Measurements from ENCODE around the gene UFC1. TPM values are rescaled to one million over a fixed set of nuclear protein-coding genes. Genes with fewer than 3 reads are reported as not detected.
A peak's percentile ranks its signal among the peaks of the same experiment; 100 is the strongest.

The UFC1 gene
- total and polyA plus RNA-seq, 2 experiments from 2014 or later: 57.5 to 77.0 TPM

DNA sequence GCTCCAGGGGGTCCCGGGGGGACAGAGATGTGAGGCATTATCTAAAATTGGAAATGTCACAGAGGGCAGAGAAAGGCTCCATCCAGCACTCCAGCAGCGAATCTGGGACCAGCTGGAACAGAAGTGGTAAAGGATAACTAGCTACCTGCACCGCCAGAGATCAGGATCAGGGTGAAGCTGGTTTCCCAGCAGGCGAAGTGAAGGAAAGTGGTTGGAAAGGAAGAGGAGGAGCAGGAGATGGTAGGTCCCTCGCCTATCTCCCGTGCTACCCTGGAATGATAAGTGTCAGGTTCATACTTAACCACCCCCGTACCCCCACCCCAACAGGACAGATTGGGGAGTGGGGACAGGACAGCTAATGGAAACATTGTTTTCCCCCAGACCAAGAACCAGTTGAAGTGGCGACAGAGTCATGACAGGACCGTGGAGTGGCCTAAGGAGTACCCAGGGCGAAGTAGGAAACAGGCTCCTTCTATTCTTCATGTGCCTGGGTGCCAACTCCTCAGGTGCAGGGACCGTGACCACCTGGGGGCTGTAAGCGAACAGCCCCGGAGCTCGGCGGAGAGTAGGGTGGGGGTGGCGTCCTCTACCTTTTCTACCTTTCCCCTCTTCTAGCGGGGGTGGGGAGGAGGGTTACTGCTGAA is 22.8 kb downstream of the UFC1 start (continued):
- TF ChIP-seq, protein P1, sequence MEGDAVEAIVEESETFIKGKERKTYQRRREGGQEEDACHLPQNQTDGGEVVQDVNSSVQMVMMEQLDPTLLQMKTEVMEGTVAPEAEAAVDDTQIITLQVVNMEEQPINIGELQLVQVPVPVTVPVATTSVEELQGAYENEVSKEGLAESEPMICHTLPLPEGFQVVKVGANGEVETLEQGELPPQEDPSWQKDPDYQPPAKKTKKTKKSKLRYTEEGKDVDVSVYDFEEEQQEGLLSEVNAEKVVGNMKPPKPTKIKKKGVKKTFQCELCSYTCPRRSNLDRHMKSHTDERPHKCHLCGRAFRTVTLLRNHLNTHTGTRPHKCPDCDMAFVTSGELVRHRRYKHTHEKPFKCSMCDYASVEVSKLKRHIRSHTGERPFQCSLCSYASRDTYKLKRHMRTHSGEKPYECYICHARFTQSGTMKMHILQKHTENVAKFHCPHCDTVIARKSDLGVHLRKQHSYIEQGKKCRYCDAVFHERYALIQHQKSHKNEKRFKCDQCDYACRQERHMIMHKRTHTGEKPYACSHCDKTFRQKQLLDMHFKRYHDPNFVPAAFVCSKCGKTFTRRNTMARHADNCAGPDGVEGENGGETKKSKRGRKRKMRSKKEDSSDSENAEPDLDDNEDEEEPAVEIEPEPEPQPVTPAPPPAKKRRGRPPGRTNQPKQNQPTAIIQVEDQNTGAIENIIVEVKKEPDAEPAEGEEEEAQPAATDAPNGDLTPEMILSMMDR (conservative IDR thresholded peaks at IDR 0.05; ENCODE audit: low read depth in 2 of 2): no peak
- TF ChIP-seq EZH2 (IDR thresholded peaks at IDR 0.05; ENCODE audit: low read depth, unreplicated experiment): no peak

DNA sequence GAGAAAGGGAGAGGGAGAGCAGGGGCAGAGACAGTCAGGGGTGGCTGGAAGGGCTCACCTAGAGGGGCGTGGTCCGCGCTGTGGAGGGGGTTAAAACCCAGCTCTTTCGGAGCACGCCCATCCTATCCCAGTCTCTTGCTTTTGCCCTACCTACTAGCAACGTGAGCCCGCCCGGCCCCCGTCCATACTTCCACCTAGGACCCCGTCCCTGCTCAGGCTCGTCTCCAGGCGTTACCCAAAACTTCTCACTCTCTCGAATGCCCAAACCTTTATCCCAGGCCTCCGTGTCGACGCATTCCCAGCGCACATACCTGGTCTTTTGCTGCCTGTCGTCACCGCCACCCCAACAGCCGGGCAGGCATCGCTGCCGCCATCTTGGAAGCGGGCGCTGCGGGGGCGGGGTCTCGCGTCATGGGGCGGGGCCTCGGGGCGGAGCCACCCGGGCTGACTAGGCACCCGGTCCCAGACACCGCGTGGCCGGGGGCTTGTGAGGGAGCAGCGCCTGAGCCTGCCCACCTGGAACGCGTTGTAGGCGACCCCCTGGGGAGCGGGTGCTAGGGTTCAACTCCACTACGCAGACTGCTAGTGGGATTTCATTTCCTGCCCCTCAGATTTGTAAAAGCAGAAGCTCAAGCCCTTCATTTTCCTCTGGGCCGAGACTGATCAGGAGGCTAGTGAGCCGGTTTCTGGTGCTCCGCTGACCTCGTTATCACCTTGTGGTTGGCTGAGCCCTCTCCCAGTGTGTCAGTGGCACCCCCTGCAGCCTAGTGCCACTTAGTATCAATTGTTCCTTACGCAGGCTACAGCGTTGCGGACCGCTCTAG is 23.5 kb downstream of the UFC1 start, which contains the start of gene B4GALT3:
TSS of gene B4GALT3 (minus strand) at position 396 of the 824 bp plus-strand sequence. CDS start 1,447 bp downstream, outside the sequence.
- DNase-seq (ENCODE audit: low spot score) (peak; percentile 92), ATAC-seq (peak; percentile 92)
- Mint-ChIP-seq H3K36me3 (ENCODE audit: low read depth) (peaks cover 32% of the 10 kb centered on the region), H3K4me1 (peaks cover 15% of the 10 kb centered on the region), H3K27ac (peak within 1 kb of the TSS; percentile 99), H3K9me3 (no peaks in the 10 kb centered on the region), H3K4me3 (peak within 1 kb of the TSS; percentile 98), H3K27me3 (ENCODE audit: insufficient read depth, low read depth, poor library complexity) (peaks cover 4% of the 10 kb centered on the region)
- peaks cover 6% of the 10 kb centered on the region; the same call in 1 of the 2 replicates for H4K20me1 ChIP-seq (replicated peaks; ENCODE audit: insufficient read depth)
- no peaks in the 10 kb centered on the region for H3K27me3 ChIP-seq (ENCODE audit: insufficient read depth)
- peak within 1 kb of the TSS; percentile 98 for H2AFZ ChIP-seq
- H3K36me3 ChIP-seq (ENCODE audit: insufficient read depth): peaks cover 12% of the 10 kb centered on the region
- H3F3A ChIP-seq (replicated peaks; ENCODE audit: low read depth): no peaks in the 10 kb centered on the region
- no peaks in the 10 kb centered on the region for H3K9me2 ChIP-seq (ENCODE audit: insufficient read depth)
- H3K4me1 ChIP-seq (ENCODE audit: insufficient read depth): peaks cover 15% of the 10 kb centered on the region; the same call in 1 of the 2 replicates
- H3K4me2 ChIP-seq: peak within 1 kb of the TSS; percentile 100
- peak within 1 kb of the TSS; percentile 99 for H3K4me3 ChIP-seq
- H3K79me2 ChIP-seq (replicated peaks; ENCODE audit: insufficient read depth): peaks cover 8% of the 10 kb centered on the region
- H3K27ac ChIP-seq (ENCODE audit: low read depth): peak within 1 kb of the TSS; percentile 92
- TF ChIP-seq, protein P2, sequence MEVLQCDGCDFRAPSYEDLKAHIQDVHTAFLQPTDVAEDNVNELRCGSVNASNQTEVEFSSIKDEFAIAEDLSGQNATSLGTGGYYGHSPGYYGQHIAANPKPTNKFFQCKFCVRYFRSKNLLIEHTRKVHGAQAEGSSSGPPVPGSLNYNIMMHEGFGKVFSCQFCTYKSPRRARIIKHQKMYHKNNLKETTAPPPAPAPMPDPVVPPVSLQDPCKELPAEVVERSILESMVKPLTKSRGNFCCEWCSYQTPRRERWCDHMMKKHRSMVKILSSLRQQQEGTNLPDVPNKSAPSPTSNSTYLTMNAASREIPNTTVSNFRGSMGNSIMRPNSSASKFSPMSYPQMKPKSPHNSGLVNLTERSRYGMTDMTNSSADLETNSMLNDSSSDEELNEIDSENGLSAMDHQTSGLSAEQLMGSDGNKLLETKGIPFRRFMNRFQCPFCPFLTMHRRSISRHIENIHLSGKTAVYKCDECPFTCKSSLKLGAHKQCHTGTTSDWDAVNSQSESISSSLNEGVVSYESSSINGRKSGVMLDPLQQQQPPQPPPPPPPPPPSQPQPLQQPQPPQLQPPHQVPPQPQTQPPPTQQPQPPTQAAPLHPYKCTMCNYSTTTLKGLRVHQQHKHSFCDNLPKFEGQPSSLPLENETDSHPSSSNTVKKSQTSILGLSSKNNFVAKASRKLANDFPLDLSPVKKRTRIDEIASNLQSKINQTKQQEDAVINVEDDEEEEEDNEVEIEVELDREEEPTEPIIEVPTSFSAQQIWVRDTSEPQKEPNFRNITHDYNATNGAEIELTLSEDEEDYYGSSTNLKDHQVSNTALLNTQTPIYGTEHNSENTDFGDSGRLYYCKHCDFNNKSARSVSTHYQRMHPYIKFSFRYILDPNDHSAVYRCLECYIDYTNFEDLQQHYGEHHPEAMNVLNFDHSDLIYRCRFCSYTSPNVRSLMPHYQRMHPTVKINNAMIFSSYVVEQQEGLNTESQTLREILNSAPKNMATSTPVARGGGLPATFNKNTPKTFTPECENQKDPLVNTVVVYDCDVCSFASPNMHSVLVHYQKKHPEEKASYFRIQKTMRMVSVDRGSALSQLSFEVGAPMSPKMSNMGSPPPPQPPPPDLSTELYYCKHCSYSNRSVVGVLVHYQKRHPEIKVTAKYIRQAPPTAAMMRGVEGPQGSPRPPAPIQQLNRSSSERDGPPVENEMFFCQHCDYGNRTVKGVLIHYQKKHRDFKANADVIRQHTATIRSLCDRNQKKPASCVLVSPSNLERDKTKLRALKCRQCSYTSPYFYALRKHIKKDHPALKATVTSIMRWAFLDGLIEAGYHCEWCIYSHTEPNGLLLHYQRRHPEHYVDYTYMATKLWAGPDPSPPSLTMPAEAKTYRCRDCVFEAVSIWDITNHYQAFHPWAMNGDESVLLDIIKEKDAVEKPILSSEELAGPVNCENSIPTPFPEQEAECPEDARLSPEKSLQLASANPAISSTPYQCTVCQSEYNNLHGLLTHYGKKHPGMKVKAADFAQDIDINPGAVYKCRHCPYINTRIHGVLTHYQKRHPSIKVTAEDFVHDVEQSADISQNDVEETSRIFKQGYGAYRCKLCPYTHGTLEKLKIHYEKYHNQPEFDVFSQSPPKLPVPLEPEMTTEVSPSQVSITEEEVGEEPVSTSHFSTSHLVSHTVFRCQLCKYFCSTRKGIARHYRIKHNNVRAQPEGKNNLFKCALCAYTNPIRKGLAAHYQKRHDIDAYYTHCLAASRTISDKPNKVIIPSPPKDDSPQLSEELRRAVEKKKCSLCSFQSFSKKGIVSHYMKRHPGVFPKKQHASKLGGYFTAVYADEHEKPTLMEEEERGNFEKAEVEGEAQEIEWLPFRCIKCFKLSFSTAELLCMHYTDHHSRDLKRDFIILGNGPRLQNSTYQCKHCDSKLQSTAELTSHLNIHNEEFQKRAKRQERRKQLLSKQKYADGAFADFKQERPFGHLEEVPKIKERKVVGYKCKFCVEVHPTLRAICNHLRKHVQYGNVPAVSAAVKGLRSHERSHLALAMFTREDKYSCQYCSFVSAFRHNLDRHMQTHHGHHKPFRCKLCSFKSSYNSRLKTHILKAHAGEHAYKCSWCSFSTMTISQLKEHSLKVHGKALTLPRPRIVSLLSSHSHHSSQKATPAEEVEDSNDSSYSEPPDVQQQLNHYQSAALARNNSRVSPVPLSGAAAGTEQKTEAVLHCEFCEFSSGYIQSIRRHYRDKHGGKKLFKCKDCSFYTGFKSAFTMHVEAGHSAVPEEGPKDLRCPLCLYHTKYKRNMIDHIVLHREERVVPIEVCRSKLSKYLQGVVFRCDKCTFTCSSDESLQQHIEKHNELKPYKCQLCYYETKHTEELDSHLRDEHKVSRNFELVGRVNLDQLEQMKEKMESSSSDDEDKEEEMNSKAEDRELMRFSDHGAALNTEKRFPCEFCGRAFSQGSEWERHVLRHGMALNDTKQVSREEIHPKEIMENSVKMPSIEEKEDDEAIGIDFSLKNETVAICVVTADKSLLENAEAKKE (CRISPR knock-in tag; IDR thresholded peaks at IDR 0.05): no peak
- TF ChIP-seq, protein P3, sequence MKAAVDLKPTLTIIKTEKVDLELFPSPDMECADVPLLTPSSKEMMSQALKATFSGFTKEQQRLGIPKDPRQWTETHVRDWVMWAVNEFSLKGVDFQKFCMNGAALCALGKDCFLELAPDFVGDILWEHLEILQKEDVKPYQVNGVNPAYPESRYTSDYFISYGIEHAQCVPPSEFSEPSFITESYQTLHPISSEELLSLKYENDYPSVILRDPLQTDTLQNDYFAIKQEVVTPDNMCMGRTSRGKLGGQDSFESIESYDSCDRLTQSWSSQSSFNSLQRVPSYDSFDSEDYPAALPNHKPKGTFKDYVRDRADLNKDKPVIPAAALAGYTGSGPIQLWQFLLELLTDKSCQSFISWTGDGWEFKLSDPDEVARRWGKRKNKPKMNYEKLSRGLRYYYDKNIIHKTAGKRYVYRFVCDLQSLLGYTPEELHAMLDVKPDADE (IDR thresholded peaks at IDR 0.05): peak; percentile 72
- TF ChIP-seq, protein P4, sequence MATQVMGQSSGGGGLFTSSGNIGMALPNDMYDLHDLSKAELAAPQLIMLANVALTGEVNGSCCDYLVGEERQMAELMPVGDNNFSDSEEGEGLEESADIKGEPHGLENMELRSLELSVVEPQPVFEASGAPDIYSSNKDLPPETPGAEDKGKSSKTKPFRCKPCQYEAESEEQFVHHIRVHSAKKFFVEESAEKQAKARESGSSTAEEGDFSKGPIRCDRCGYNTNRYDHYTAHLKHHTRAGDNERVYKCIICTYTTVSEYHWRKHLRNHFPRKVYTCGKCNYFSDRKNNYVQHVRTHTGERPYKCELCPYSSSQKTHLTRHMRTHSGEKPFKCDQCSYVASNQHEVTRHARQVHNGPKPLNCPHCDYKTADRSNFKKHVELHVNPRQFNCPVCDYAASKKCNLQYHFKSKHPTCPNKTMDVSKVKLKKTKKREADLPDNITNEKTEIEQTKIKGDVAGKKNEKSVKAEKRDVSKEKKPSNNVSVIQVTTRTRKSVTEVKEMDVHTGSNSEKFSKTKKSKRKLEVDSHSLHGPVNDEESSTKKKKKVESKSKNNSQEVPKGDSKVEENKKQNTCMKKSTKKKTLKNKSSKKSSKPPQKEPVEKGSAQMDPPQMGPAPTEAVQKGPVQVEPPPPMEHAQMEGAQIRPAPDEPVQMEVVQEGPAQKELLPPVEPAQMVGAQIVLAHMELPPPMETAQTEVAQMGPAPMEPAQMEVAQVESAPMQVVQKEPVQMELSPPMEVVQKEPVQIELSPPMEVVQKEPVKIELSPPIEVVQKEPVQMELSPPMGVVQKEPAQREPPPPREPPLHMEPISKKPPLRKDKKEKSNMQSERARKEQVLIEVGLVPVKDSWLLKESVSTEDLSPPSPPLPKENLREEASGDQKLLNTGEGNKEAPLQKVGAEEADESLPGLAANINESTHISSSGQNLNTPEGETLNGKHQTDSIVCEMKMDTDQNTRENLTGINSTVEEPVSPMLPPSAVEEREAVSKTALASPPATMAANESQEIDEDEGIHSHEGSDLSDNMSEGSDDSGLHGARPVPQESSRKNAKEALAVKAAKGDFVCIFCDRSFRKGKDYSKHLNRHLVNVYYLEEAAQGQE (IDR thresholded peaks at IDR 0.05; ENCODE audit: unreplicated experiment): no peak
- TF ChIP-seq, protein P1 (conservative IDR thresholded peaks at IDR 0.05; ENCODE audit: low read depth in 2 of 2): peak; percentile 32 to 65; a peak in 3 of 4 replicates
- peak; percentile 97 for TF ChIP-seq POLR2AphosphoS5 (IDR thresholded peaks at IDR 0.05; ENCODE audit: low read depth)
